ENCODE data around the gene FEM1B.
"Not testable (repeated sequence)": the region's sequence is repeated elsewhere in the genome, so short reads cannot be mapped to it uniquely, and the experiment has no call there.

FEM1B gene

GRCh38 chr15:68232449-68232848 lies 45.1 kb upstream of the FEM1B start:
- Histone ChIP-seq H4K20me1 (ENCODE audit: insufficient read depth, low read length) (no peaks in the 10 kb centered on the region), H3F3A (ENCODE audit: insufficient read depth, low read length) (peaks cover 16% of the 10 kb centered on the region), H3K4me2 (ENCODE audit: low read depth, low read length) (no peak overlapping the region), H2AFZ (ENCODE audit: low read length) (no peak overlapping the region), H3K79me2 (ENCODE audit: low read length) (peaks cover 31% of the 10 kb centered on the region), H3K36me3 (replicated peaks; ENCODE audit: insufficient read depth, low read length) (no peaks in the 10 kb centered on the region), H3K4me1 (ENCODE audit: low read length) (peaks cover 8% of the 10 kb centered on the region; the same call in 1 of the 2 replicates), H3K27ac (ENCODE audit: low read length) (no peak overlapping the region), H3K4me3 (ENCODE audit: low read length) (no peak overlapping the region), H3K9ac (ENCODE audit: low read length) (no peak overlapping the region), H3K9me3 (replicated peaks; ENCODE audit: insufficient read depth, low read length) (no peaks in the 10 kb centered on the region), H3K9me2 (replicated peaks; ENCODE audit: insufficient read depth, low read length) (no peaks in the 10 kb centered on the region), H3K27me3 (replicated peaks; ENCODE audit: insufficient read depth, low read length) (no peaks in the 10 kb centered on the region)
- no peak for DNase-seq
- TF ChIP-seq, protein P1, sequence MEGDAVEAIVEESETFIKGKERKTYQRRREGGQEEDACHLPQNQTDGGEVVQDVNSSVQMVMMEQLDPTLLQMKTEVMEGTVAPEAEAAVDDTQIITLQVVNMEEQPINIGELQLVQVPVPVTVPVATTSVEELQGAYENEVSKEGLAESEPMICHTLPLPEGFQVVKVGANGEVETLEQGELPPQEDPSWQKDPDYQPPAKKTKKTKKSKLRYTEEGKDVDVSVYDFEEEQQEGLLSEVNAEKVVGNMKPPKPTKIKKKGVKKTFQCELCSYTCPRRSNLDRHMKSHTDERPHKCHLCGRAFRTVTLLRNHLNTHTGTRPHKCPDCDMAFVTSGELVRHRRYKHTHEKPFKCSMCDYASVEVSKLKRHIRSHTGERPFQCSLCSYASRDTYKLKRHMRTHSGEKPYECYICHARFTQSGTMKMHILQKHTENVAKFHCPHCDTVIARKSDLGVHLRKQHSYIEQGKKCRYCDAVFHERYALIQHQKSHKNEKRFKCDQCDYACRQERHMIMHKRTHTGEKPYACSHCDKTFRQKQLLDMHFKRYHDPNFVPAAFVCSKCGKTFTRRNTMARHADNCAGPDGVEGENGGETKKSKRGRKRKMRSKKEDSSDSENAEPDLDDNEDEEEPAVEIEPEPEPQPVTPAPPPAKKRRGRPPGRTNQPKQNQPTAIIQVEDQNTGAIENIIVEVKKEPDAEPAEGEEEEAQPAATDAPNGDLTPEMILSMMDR (IDR thresholded peaks at IDR 0.05; ENCODE audit: low read length): no peak
- TF ChIP-seq EZH2phosphoT487 (IDR thresholded peaks at IDR 0.05; ENCODE audit: low read length) (no peak), EZH2 (optimal IDR thresholded peaks at IDR 0.05; ENCODE audit: low read depth, low read length) (no peak)

DNA sequence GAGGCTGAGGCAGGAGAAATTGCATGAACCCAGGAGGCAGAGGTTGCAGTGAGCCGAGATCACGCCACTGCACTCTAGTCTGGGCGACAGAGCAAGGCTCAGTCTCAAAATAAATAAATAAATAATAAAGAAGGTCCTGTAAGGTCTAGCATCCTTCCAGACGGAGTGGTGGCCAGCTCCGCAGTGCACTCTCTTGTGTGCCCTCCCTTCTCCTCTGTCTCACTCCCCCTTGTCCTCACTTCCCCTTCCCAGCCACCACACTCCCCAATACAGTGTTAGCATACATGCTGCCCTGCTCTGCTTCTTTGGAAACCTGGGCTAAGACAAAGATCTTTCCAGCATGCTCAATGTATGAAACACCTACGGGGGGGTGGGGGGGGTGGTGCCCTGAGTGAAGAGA lies 44.6 kb upstream of the FEM1B start:
- peaks cover 12% of the 10 kb centered on the region for H3F3A ChIP-seq (ENCODE audit: insufficient read depth, low read length)
- H3K9ac ChIP-seq (ENCODE audit: low read length): no peak overlapping the region
- peaks cover 26% of the 10 kb centered on the region for H3K79me2 ChIP-seq (ENCODE audit: low read length)
- TF ChIP-seq, protein P1 (IDR thresholded peaks at IDR 0.05; ENCODE audit: low read length): no peak
- TF ChIP-seq EZH2phosphoT487 (IDR thresholded peaks at IDR 0.05; ENCODE audit: low read length): no peak
- TF ChIP-seq EZH2 (optimal IDR thresholded peaks at IDR 0.05; ENCODE audit: low read depth, low read length): no peak
- H3K9me3 ChIP-seq (replicated peaks; ENCODE audit: insufficient read depth, low read length): no peaks in the 10 kb centered on the region
- H4K20me1 ChIP-seq (ENCODE audit: insufficient read depth, low read length): no peaks in the 10 kb centered on the region
- peaks cover 8% of the 10 kb centered on the region; the same call in 1 of the 2 replicates for H3K4me1 ChIP-seq (ENCODE audit: low read length)
- H3K36me3 ChIP-seq (replicated peaks; ENCODE audit: insufficient read depth, low read length): no peaks in the 10 kb centered on the region
- H3K4me3 ChIP-seq (ENCODE audit: low read length): no peak overlapping the region
- no peak overlapping the region for H2AFZ ChIP-seq (ENCODE audit: low read length)
- no peaks in the 10 kb centered on the region for H3K27me3 ChIP-seq (replicated peaks; ENCODE audit: insufficient read depth, low read length)
- H3K9me2 ChIP-seq (replicated peaks; ENCODE audit: insufficient read depth, low read length): no peaks in the 10 kb centered on the region
- H3K4me2 ChIP-seq (ENCODE audit: low read depth, low read length): no peak overlapping the region
- no peak for DNase-seq
- no peak overlapping the region for H3K27ac ChIP-seq (ENCODE audit: low read length)

- Histone ChIP-seq H3K9me3 (replicated peaks; ENCODE audit: insufficient read depth, low read length) (no peaks in the 10 kb centered on the region), H3K9me2 (replicated peaks; ENCODE audit: insufficient read depth, low read length) (no peaks in the 10 kb centered on the region), H3K4me2 (ENCODE audit: low read depth, low read length) (no peak overlapping the region), H3K36me3 (replicated peaks; ENCODE audit: insufficient read depth, low read length) (no peaks in the 10 kb centered on the region), H3K27ac (ENCODE audit: low read length) (no peak overlapping the region), H3K27me3 (replicated peaks; ENCODE audit: insufficient read depth, low read length) (no peaks in the 10 kb centered on the region), H3F3A (ENCODE audit: insufficient read depth, low read length) (peaks cover 11% of the 10 kb centered on the region), H2AFZ (ENCODE audit: low read length) (no peak overlapping the region), H4K20me1 (ENCODE audit: insufficient read depth, low read length) (no peaks in the 10 kb centered on the region), H3K9ac (ENCODE audit: low read length) (no peak overlapping the region), H3K4me3 (ENCODE audit: low read length) (no peak overlapping the region), H3K79me2 (ENCODE audit: low read length) (peaks cover 15% of the 10 kb centered on the region), H3K4me1 (ENCODE audit: low read length) (peaks cover 15% of the 10 kb centered on the region)
- TF ChIP-seq EZH2phosphoT487 (IDR thresholded peaks at IDR 0.05; ENCODE audit: low read length) (no peak), EZH2 (optimal IDR thresholded peaks at IDR 0.05; ENCODE audit: low read depth, low read length) (no peak)
- TF ChIP-seq, protein P1 (IDR thresholded peaks at IDR 0.05; ENCODE audit: low read length): no peak
- no peak for DNase-seq
Measured at GRCh38 chr15:68234060-68234459, 43.5 kb upstream of the FEM1B start.

DNA sequence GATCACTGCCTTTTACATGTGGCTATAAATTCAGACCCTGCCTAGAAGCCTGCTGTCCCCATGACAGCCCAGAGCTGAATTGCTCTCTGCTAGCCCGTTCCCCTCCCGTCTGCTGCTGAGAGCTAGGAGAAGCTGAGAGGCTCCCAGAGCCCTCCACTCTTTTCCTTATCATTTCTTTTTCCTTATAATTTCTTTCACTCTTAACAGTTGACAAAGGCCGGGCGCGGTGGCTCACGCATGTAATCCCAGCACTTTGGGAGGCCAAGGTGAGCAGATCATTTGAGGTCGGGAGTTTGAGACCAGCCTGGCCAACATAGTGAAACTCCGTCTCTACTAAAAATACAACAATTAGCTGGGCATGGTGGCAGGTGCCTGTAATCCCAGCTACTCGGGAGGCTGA lies 43.0 kb upstream of the FEM1B start:
- not testable (repeated sequence) for H3K9ac ChIP-seq (ENCODE audit: low read length); DNase-seq; H3K9me3 ChIP-seq (replicated peaks; ENCODE audit: insufficient read depth, low read length); H3K4me2 ChIP-seq (ENCODE audit: low read depth, low read length); H3K36me3 ChIP-seq (replicated peaks; ENCODE audit: insufficient read depth, low read length); H3K9me2 ChIP-seq (replicated peaks; ENCODE audit: insufficient read depth, low read length); H3K27me3 ChIP-seq (replicated peaks; ENCODE audit: insufficient read depth, low read length); H3K4me3 ChIP-seq (ENCODE audit: low read length); H2AFZ ChIP-seq (ENCODE audit: low read length); H3K27ac ChIP-seq (ENCODE audit: low read length); H4K20me1 ChIP-seq (ENCODE audit: insufficient read depth, low read length)
- H3K79me2 ChIP-seq (ENCODE audit: low read length): peaks cover 11% of the 10 kb centered on the region
- H3K4me1 ChIP-seq (ENCODE audit: low read length): peaks cover 19% of the 10 kb centered on the region
- peaks cover 11% of the 10 kb centered on the region for H3F3A ChIP-seq (ENCODE audit: insufficient read depth, low read length)

Measured in MM.1S (cell line).